Endodermal cell (in vitro differentiated cells): ENCODE measurements around the gene DHODH. TPM values are rescaled to one million over a fixed set of nuclear protein-coding genes. Genes with fewer than 3 reads are reported as not detected.

Experiments
- DNase-seq: peaks from one replicate; pipeline ENCODE4 v3.0.0-alpha.2; 2017
- H3K27ac ChIP-seq: 2 replicates; pipeline ENCODE4 v1.5.1; 2013; ENCODE audit warnings: mild to moderate bottlenecking, low read depth, low read length, moderate library complexity
- H3K27me3 ChIP-seq: 2 replicates; pipeline ENCODE4 v1.6.1; 2013; ENCODE audit warnings: mild to moderate bottlenecking, low read length, moderate library complexity; ENCODE audit not compliant: insufficient read depth, control insufficient read depth, poor library complexity, severe bottlenecking
- H3K36me3 ChIP-seq: 2 replicates; pipeline ENCODE4 v1.7.0; 2013; ENCODE audit warnings: mild to moderate bottlenecking, low read length, moderate library complexity; ENCODE audit not compliant: control insufficient read depth, insufficient read depth
- H3K4me1 ChIP-seq: one replicate; pipeline ENCODE4 v1.7.0; 2013; ENCODE audit warnings: low read length; ENCODE audit not compliant: control insufficient read depth, insufficient read depth
- H3K4me3 ChIP-seq: 2 replicates; pipeline ENCODE4 v1.5.1; 2013; ENCODE audit warnings: mild to moderate bottlenecking, low read length, moderate library complexity
- H3K9ac ChIP-seq: 2 replicates; pipeline ENCODE4 v1.6.1; 2013; ENCODE audit warnings: mild to moderate bottlenecking, low read length, moderate library complexity; ENCODE audit not compliant: poor library complexity, severe bottlenecking; ENCODE audit errors: extremely low read depth
- H3K9me3 ChIP-seq: 2 replicates; pipeline ENCODE4 v1.6.1; 2013; ENCODE audit warnings: mild to moderate bottlenecking, low read length, moderate library complexity; ENCODE audit not compliant: control insufficient read depth
- H3K27ac Mint-ChIP-seq: 2 replicates; pipeline ENCODE4 v1.8.0; 2020; ENCODE audit warnings: mixed read lengths
- H3K27me3 Mint-ChIP-seq: 2 replicates; pipeline ENCODE4 v1.8.0; 2021; ENCODE audit warnings: mild to moderate bottlenecking, mixed read lengths; ENCODE audit not compliant: insufficient read depth
- H3K36me3 Mint-ChIP-seq: 2 replicates; pipeline ENCODE4 v1.8.0; 2020; ENCODE audit warnings: low read depth, mixed read lengths
- H3K4me1 Mint-ChIP-seq: 2 replicates; pipeline ENCODE4 v1.8.0; 2020; ENCODE audit warnings: mixed read lengths
- H3K4me3 Mint-ChIP-seq: 2 replicates; pipeline ENCODE4 v1.8.0; 2020; ENCODE audit warnings: mild to moderate bottlenecking, moderate library complexity, mixed read lengths
- H3K9me3 Mint-ChIP-seq: 2 replicates; pipeline ENCODE4 v1.8.0; 2020; ENCODE audit warnings: mild to moderate bottlenecking, mixed read lengths
- CTCF ChIP-seq: fragments of 200-600 bp; sonication (generic); conservative IDR thresholded peaks from 2 replicates; pipeline ENCODE4 v1.5.0; 2021; ENCODE audit warnings: antibody characterized with exemption, mild to moderate bottlenecking
- WGBS, 2 experiments: methylation state at CpG; one replicate each; pipeline versions ENCODE4 v1.1.5 to v1.1.7; 2013; ENCODE audit warnings: missing lambda C conversion rate in 2 of 2, mixed read lengths in 1 of 2; ENCODE audit not compliant: insufficient coverage in 1 of 2, insufficient read length in 1 of 2; 5-methylcytosine and 5-hydroxymethylcytosine counted together
- total RNA-seq, 2 donors: library from RNA; stranded (reverse); fragmentation: NEBNext Ultra II Directional in 1 of 2; extraction: Animal tissue kit (Norgen Biotek cat#: 25700) in 1 of 2; gene quantifications; 2 replicates in 1 of 2; 3 replicates in 1 of 2; pipeline ENCODE4 v1.2.1, GENCODE V29; 2021

The DHODH gene
- total RNA-seq, 2 donors from 2014 or later = 15.5 to 17.4 TPM

GRCh38 chr16:71969353-71969752 lies 39.2 kb upstream of the DHODH start:
- DNase-seq = no peak
- TF ChIP-seq CTCF = no peak
- no peaks in the 10 kb centered on the region for H3K9me3 Mint-ChIP-seq
- H3K36me3 ChIP-seq = no peaks in the 10 kb centered on the region
- no peak overlapping the region for H3K27ac ChIP-seq
- no peaks in the 10 kb centered on the region for H3K27me3 ChIP-seq
- H3K4me3 Mint-ChIP-seq = no peak overlapping the region
- no peaks in the 10 kb centered on the region for H3K36me3 Mint-ChIP-seq
- no peaks in the 10 kb centered on the region for H3K27me3 Mint-ChIP-seq
- H3K9me3 ChIP-seq = no peaks in the 10 kb centered on the region
- H3K9ac ChIP-seq = no peak overlapping the region
- no peak overlapping the region for H3K27ac Mint-ChIP-seq
- no peak overlapping the region for H3K4me3 ChIP-seq
- H3K4me1 ChIP-seq = no peaks in the 10 kb centered on the region
- H3K4me1 Mint-ChIP-seq = peaks cover 17% of the 10 kb centered on the region
- 88 to 95% methylated on average over 1 to 2 of the region's 2 CpGs for WGBS, 2 experiments

GRCh38 chr16:71971571-71971970 lies 37.0 kb upstream of the DHODH start:
- Histone ChIP-seq H3K9ac (no peak overlapping the region), H3K36me3 (no peaks in the 10 kb centered on the region), H3K4me3 (no peak overlapping the region), H3K27ac (no peak overlapping the region), H3K9me3 (no peaks in the 10 kb centered on the region), H3K27me3 (no peaks in the 10 kb centered on the region), H3K4me1 (no peaks in the 10 kb centered on the region)
- 89 to 99% methylated on average over 3 to 4 of the region's 4 CpGs for WGBS, 2 experiments
- H3K27ac Mint-ChIP-seq = no peak overlapping the region
- no peaks in the 10 kb centered on the region for H3K36me3 Mint-ChIP-seq
- H3K9me3 Mint-ChIP-seq = no peaks in the 10 kb centered on the region
- H3K27me3 Mint-ChIP-seq = no peaks in the 10 kb centered on the region
- H3K4me3 Mint-ChIP-seq = no peak overlapping the region
- DNase-seq = no peak
- TF ChIP-seq CTCF = no peak
- peaks cover 11% of the 10 kb centered on the region for H3K4me1 Mint-ChIP-seq

GRCh38 chr16:71972356-71972755 lies 36.2 kb upstream of the DHODH start:
- H3K27ac Mint-ChIP-seq = no peak overlapping the region
- no peaks in the 10 kb centered on the region for H3K9me3 Mint-ChIP-seq
- H3K4me3 Mint-ChIP-seq = no peak overlapping the region
- no peaks in the 10 kb centered on the region for H3K27me3 ChIP-seq
- no peak for DNase-seq
- H3K36me3 Mint-ChIP-seq = no peaks in the 10 kb centered on the region
- no peaks in the 10 kb centered on the region for H3K9me3 ChIP-seq
- WGBS, 2 experiments = 89 to 94% methylated on average over 2 to 3 of the region's 3 CpGs
- H3K9ac ChIP-seq = no peak overlapping the region
- no peak for TF ChIP-seq CTCF
- no peak overlapping the region for H3K27ac ChIP-seq
- H3K27me3 Mint-ChIP-seq = peaks cover 3% of the 10 kb centered on the region
- H3K4me1 Mint-ChIP-seq = peaks cover 6% of the 10 kb centered on the region
- no peaks in the 10 kb centered on the region for H3K4me1 ChIP-seq
- H3K4me3 ChIP-seq = no peak overlapping the region
- H3K36me3 ChIP-seq = no peaks in the 10 kb centered on the region
